K562 (cell line): ENCODE results near the gene RGS12. TPM values are rescaled to one million over a fixed set of nuclear protein-coding genes. Genes with fewer than 3 reads are reported as not detected.

Experiments
- ATAC-seq: fragments of 200-7000 bp; cut with Tn5 transposase; 3 replicates; pipeline ENCODE4 v1.9.1; 2020; ENCODE audit warnings: moderate library complexity
- BruUV-seq: library from RNA; stranded (reverse); fragments of 400-500 nt; replicated peaks from 2 replicates; lab custom pipeline; 2021; lab: Mats Ljungman, UMichigan
- CTCF ChIA-PET: fragments of 300-600 bp; formaldehyde crosslinking; extraction: SDS; loops from one replicate; lab custom pipeline; 2021; ENCODE audit warnings: low intra/inter-chr PET ratio; lab: Yijun Ruan, JAX
- POLR2A ChIA-PET: fragments of 300-600, 350-650 bp; sonication (Branson Sonifier 250); formaldehyde crosslinking; extraction: SDS; loops from one replicate; lab custom pipeline; 2021; ENCODE audit warnings: antibody characterized with exemption, inconsistent platforms; lab: Yijun Ruan, JAX
- DNase-seq, 4 experiments: peaks; one replicate each; pipeline versions ENCODE4 v3.0.0 to v3.0.0-alpha.2; 2011 to 2018; ENCODE audit warnings: low spot score in 3 of 4, mixed read lengths in 3 of 4; ENCODE audit errors: extremely low read depth in 1 of 4
- FAIRE-seq: peaks from 2 replicates; lab custom pipeline; 2011; peaks lifted over from hg19 to GRCh38; lab: Jason Lieb, UNC
- H2AFZ ChIP-seq: 2 replicates; pipeline ENCODE4 v1.6.0; 2011; ENCODE audit warnings: low read depth, low read length, control low read depth, inconsistent platforms
- H3K27ac ChIP-seq: fragments of 200-600 bp; 3 replicates; pipeline ENCODE4 v1.8.0; 2011; ENCODE audit warnings: low read depth, mild to moderate bottlenecking, control low read depth, inconsistent platforms, low read length, moderate library complexity, mixed read lengths; ENCODE audit errors: extremely low read depth
- H3K27me3 ChIP-seq, 2 experiments: fragments of 300-600 bp in 1 of 2; 2 replicates in 1 of 2; 3 replicates in 1 of 2; pipeline versions ENCODE4 v1.6.0 to v1.8.0; 2011; ENCODE audit warnings: inconsistent platforms in 2 of 2, low read length in 2 of 2, mild to moderate bottlenecking in 1 of 2, mixed read lengths in 1 of 2, moderate library complexity in 1 of 2; ENCODE audit not compliant: control insufficient read depth in 2 of 2, insufficient read depth in 2 of 2
- H3K36me3 ChIP-seq: fragments of 300-600 bp; 3 replicates; pipeline ENCODE4 v1.8.0; 2011; ENCODE audit warnings: mild to moderate bottlenecking, low read length, inconsistent platforms; ENCODE audit not compliant: control insufficient read depth, insufficient read depth
- H3K4me1 ChIP-seq, 2 experiments: fragments of 200-600 bp in 1 of 2; replicated peaks in 1 of 2; 2 replicates in 1 of 2; 3 replicates in 1 of 2; pipeline versions ENCODE4 v1.5.1 to v1.8.0; 2011; ENCODE audit warnings: inconsistent platforms in 2 of 2, low read length in 2 of 2, mild to moderate bottlenecking in 1 of 2, mixed read lengths in 1 of 2, moderate library complexity in 1 of 2; ENCODE audit not compliant: control insufficient read depth in 2 of 2, insufficient read depth in 2 of 2
- H3K4me2 ChIP-seq: 2 replicates; pipeline ENCODE4 v1.6.1; 2011; ENCODE audit warnings: low read length, control low read depth, inconsistent platforms, mixed read lengths; ENCODE audit not compliant: insufficient read depth
- H3K4me3 ChIP-seq: fragments of 200-600 bp; sonication (generic), shearing (Covaris generic); 2 replicates; pipeline ENCODE4 v1.5.1; 2016; ENCODE audit warnings: control low read depth, inconsistent platforms
- H3K79me2 ChIP-seq: fragments of 200-600 bp; 3 replicates; pipeline ENCODE4 v1.8.0; 2011; ENCODE audit warnings: low read length, inconsistent platforms; ENCODE audit not compliant: control insufficient read depth, insufficient read depth
- H3K9ac ChIP-seq, 2 experiments: 2 replicates each; pipeline versions ENCODE4 v1.6.0 to v1.6.1; 2011; ENCODE audit warnings: low read depth in 2 of 2, low read length in 2 of 2, control low read depth in 1 of 2, inconsistent platforms in 1 of 2, mild to moderate bottlenecking in 1 of 2, mixed read lengths in 1 of 2; ENCODE audit not compliant: insufficient read depth in 1 of 2
- H3K9me1 ChIP-seq: one replicate; pipeline ENCODE4 v1.6.0; 2011; ENCODE audit warnings: inconsistent platforms, mild to moderate bottlenecking, low read length, moderate library complexity; ENCODE audit not compliant: control insufficient read depth, insufficient read depth
- H3K9me3 ChIP-seq: replicated peaks from 2 replicates; pipeline ENCODE4 v1.5.1; 2011; ENCODE audit warnings: low read depth, low read length, inconsistent platforms; ENCODE audit not compliant: control insufficient read depth, insufficient read depth
- H4K20me1 ChIP-seq: replicated peaks from 2 replicates; pipeline ENCODE4 v1.6.1; 2011; ENCODE audit warnings: low read length, inconsistent platforms, mixed read lengths; ENCODE audit not compliant: control insufficient read depth, insufficient read depth
- ADNP ChIP-seq: fragments of 200-800 bp; sonication (Bioruptor generic); IDR thresholded peaks from 2 replicates; pipeline ENCODE4 v1.6.1; 2016; ENCODE audit warnings: missing genetic modification characterization, missing compliant biosample characterization
- BRF1 ChIP-seq: IDR thresholded peaks from 3 replicates; pipeline ENCODE4 v1.6.1; 2011; ENCODE audit warnings: borderline replicate concordance, mild to moderate bottlenecking; ENCODE audit not compliant: insufficient read length; ENCODE audit errors: extremely low read depth
- GTF2B ChIP-seq: IDR thresholded peaks from 2 replicates; pipeline ENCODE4 v1.6.1; 2011; ENCODE audit not compliant: insufficient read length; ENCODE audit errors: extremely low read depth
- HMG20B ChIP-seq: fragments of 250-450 bp; sonication (Bioruptor Pico); IDR thresholded peaks from 2 replicates; pipeline ENCODE4 v1.5.0; 2021; ENCODE audit warnings: mild to moderate bottlenecking
- MXD1 ChIP-seq: fragments of 250-450 bp; sonication (Bioruptor Pico); IDR thresholded peaks from 2 replicates; pipeline ENCODE4 v1.8.0; 2021; ENCODE audit warnings: borderline replicate concordance, mild to moderate bottlenecking, moderate library complexity; ENCODE audit not compliant: poor library complexity, severe bottlenecking
- PREB ChIP-seq: sonication (generic); formaldehyde crosslinking; IDR thresholded peaks from 2 replicates; pipeline ENCODE4 v1.8.1; 2023; ENCODE audit warnings: mild to moderate bottlenecking, missing genetic modification reagents
- SRSF3 ChIP-seq: fragments of 200-400 bp; formaldehyde crosslinking; IDR thresholded peaks from 2 replicates; pipeline ENCODE4 v1.6.1; 2016; ENCODE audit warnings: mild to moderate bottlenecking, low read length, moderate library complexity; ENCODE audit not compliant: insufficient read depth
- ZNF24 ChIP-seq: fragments of 450-650 bp; IDR thresholded peaks from 2 replicates; pipeline ENCODE4 v1.6.1; 2016
- ZNF41 ChIP-seq: fragments of 250-450 bp; sonication (Bioruptor Pico); conservative IDR thresholded peaks from 2 replicates; pipeline ENCODE4 v1.4.0; 2020; ENCODE audit warnings: mild to moderate bottlenecking
- ZNF518B ChIP-seq: fragments of 250-450 bp; sonication (Bioruptor Pico); IDR thresholded peaks from 2 replicates; pipeline ENCODE4 v1.5.0; 2021; ENCODE audit warnings: mild to moderate bottlenecking, moderate library complexity
- WGBS: fragments of 100-300 bp; shearing (Covaris generic); methylation state at CpG from one replicate; pipeline ENCODE4 v1.1.6; 2016; ENCODE audit warnings: low coverage, mixed read lengths; ENCODE audit not compliant: insufficient coverage; ENCODE audit errors: missing lambda C conversion rate; 5-methylcytosine and 5-hydroxymethylcytosine counted together
- in situ Hi-C: fragments of 300-500 bp; cut with MboI; formaldehyde crosslinking; loops from 4 replicates; pipeline ENCODE4 v1.15.0; 2018; ENCODE audit warnings: inconsistent platforms, mixed read lengths
- intact Hi-C: fragments of 100-400 bp; cut with micrococcal nuclease; formaldehyde crosslinking; loops from 2 replicates; pipeline ENCODE4 v1.14.2; 2022
- polyA plus RNA-seq, 8 experiments: library from polyadenylated mRNA; depleted of rRNA in 4 of 8; stranded (reverse) in 5 of 8; unstranded in 3 of 8; fragments of >200 nt; fragmentation: Nextera tagmentation in 2 of 8; fragmentation: Illumina TruSeq in 1 of 8; extraction: Ambion mirVana in 2 of 8; extraction: Trizol in 1 of 8; gene quantifications; 2 replicates each; pipeline versions ENCODE4 v1.2.1 to v1.2.3, GENCODE V29; 2011 to 2014; ENCODE audit warnings: inconsistent platforms in 1 of 8, missing spikeins in 1 of 8
- total RNA-seq, 7 experiments: library from RNA; depleted of rRNA in 6 of 7; stranded (reverse); fragments of >200 nt in 6 of 7; fragmentation: Illumina TruSeq in 2 of 7; extraction: Trizol in 2 of 7; gene quantifications; 2 replicates each; pipeline versions ENCODE4 v1.2.1 to v1.2.3, GENCODE V29; 2011 to 2021; ENCODE audit warnings: low replicate concordance in 1 of 7

RGS12 gene
- total and polyA plus RNA-seq, 9 of the 15 experiments (the other 6 are each of a cell fraction or from before 2014, with no cell fraction given): 0.30 to 8.8 (median 5.5) TPM

GRCh38 chr4:3271131-3271530 is 21.7 kb upstream of the RGS12 start:
- FAIRE-seq: no peak
- peaks cover 23 to 35% of the 10 kb centered on the region in 2 experiments; a peak in 3 of 5 replicates for H3K27me3 ChIP-seq
- no peak overlapping the region for H3K27ac ChIP-seq
- no peak overlapping the region for H3K9ac ChIP-seq
- H3K4me2 ChIP-seq: no peak overlapping the region
- CTCF ChIA-PET: no interaction called here
- TF ChIP-seq ZNF41 (CRISPR knock-in tag) (no peak), BRF1 (no peak), ADNP (no peak), SRSF3 (no peak), GTF2B (no peak), PREB (CRISPR knock-in tag) (no peak), ZNF518B (CRISPR knock-in tag) (no peak), ZNF24 (no peak), MXD1 (CRISPR knock-in tag) (no peak), HMG20B (no peak)
- no peak overlapping the region for H3K4me3 ChIP-seq
- peaks cover 0 to 29% of the 10 kb centered on the region in 2 experiments; a peak in 2 of 5 replicates for H3K4me1 ChIP-seq
- H3K9me1 ChIP-seq: no peaks in the 10 kb centered on the region
- in situ Hi-C loops (no loop called here), intact Hi-C loops (no loop called here)
- no TSS peak for BruUV-seq
- H2AFZ ChIP-seq: no peak overlapping the region
- no peaks in the 10 kb centered on the region for H3K9me3 ChIP-seq
- H4K20me1 ChIP-seq: no peaks in the 10 kb centered on the region
- WGBS: 5% methylated on average over 14 of the region's 14 CpGs
- no peaks in the 10 kb centered on the region for H3K36me3 ChIP-seq
- H3K79me2 ChIP-seq: no peaks in the 10 kb centered on the region
- no peak for DNase-seq
- no peak for ATAC-seq
- POLR2A ChIA-PET: interaction anchor here (0.6 kb wide), 1 partner anchor 74 kb away, joined by 3 read pairs; no protein-coding TSS in a partner anchor
